Hepatocyte (in vitro differentiated cells): ENCODE data around the gene DLL1.

Experiments
- CTCF ChIP-seq: fragments of 200-600 bp; sonication (generic); IDR thresholded peaks from 2 replicates; pipeline ENCODE4 v1.5.1; 2016; ENCODE audit warnings: antibody characterized with exemption, mild to moderate bottlenecking; ENCODE audit not compliant: poor library complexity
- EZH2 ChIP-seq: fragments of 200-600 bp; sonication (generic); IDR thresholded peaks from 2 replicates; pipeline ENCODE4 v1.6.1; 2016; ENCODE audit warnings: antibody characterized with exemption, mild to moderate bottlenecking, borderline replicate concordance

- TF ChIP-seq CTCF = no peak
- no peak for TF ChIP-seq EZH2
Observed at GRCh38 chr6:170294298-170294730, 3.4 kb upstream of the DLL1 start.
